Endothelial cell of umbilical vein (primary cell): ENCODE data around the gene RET. TPM values are rescaled to one million over a fixed set of nuclear protein-coding genes. Genes with fewer than 3 reads are reported as not detected.

ENCODE experiments used
- BruUV-seq: library from RNA; stranded (reverse); fragments of 400-500 nt; replicated peaks from 2 replicates; lab custom pipeline; 2021; lab: Mats Ljungman, UMichigan
- CTCF ChIA-PET: fragments of 300-600, 350-600 bp; sonication (Branson Sonifier 250); formaldehyde crosslinking; loops from one replicate; lab custom pipeline; 2021; ENCODE audit warnings: antibody characterized with exemption, inconsistent platforms; lab: Charles Lee
- POLR2A ChIA-PET: fragments of 300-600, 350-600 bp; sonication (Branson Sonifier 250); formaldehyde crosslinking; loops from one replicate; lab custom pipeline; 2021; ENCODE audit warnings: antibody characterized with exemption, inconsistent platforms; lab: Charles Lee
- DNase-seq: peaks from one replicate; pipeline ENCODE4 v3.0.0-alpha.2; 2011; ENCODE audit warnings: low read depth, low spot score
- FAIRE-seq: peaks from 2 replicates; lab custom pipeline; 2011; peaks lifted over from hg19 to GRCh38; lab: Jason Lieb, UNC
- H2AFZ ChIP-seq: 2 replicates; pipeline ENCODE4 v1.6.0; 2012; ENCODE audit warnings: low read depth, low read length, control low read depth, inconsistent platforms
- H3K27ac ChIP-seq: 2 replicates; pipeline ENCODE4 v1.5.1; 2011; ENCODE audit warnings: low read depth, mild to moderate bottlenecking, control low read depth, low read length, moderate library complexity; ENCODE audit not compliant: insufficient read depth
- H3K27me3 ChIP-seq, 2 experiments: 2 replicates each; pipeline versions ENCODE4 v1.6.0 to v1.6.1; 2011; ENCODE audit warnings: low read length in 2 of 2, mixed read lengths in 1 of 2; ENCODE audit not compliant: control insufficient read depth in 2 of 2, insufficient read depth in 2 of 2
- H3K36me3 ChIP-seq, 2 experiments: 2 replicates in 1 of 2; 3 replicates in 1 of 2; pipeline ENCODE4 v1.5.1; 2011; ENCODE audit warnings: low read length in 2 of 2, mild to moderate bottlenecking in 1 of 2, moderate library complexity in 1 of 2; ENCODE audit not compliant: control insufficient read depth in 2 of 2, insufficient read depth in 2 of 2; ENCODE audit errors: extremely low read depth in 1 of 2
- H3K4me1 ChIP-seq: 3 replicates; pipeline ENCODE4 v1.5.1; 2011; ENCODE audit warnings: mild to moderate bottlenecking, low read length; ENCODE audit not compliant: control insufficient read depth, insufficient read depth; ENCODE audit errors: extremely low read depth
- H3K4me2 ChIP-seq: 2 replicates; pipeline ENCODE4 v1.6.1; 2011; ENCODE audit warnings: low read length, control low read depth, mixed read lengths; ENCODE audit not compliant: insufficient read depth
- H3K4me3 ChIP-seq, 3 experiments: fragments of 200-600 bp in 1 of 3; sonication (generic), shearing (Covaris generic) in 1 of 3; replicated peaks in 1 of 3; 2 replicates each; pipeline ENCODE4 v1.5.1; 2011 to 2016; ENCODE audit warnings: control low read depth in 3 of 3, low read length in 3 of 3, mild to moderate bottlenecking in 2 of 3, inconsistent platforms in 1 of 3, low read depth in 1 of 3, moderate library complexity in 1 of 3; ENCODE audit not compliant: insufficient read depth in 1 of 3
- H3K79me2 ChIP-seq: 2 replicates; pipeline ENCODE4 v1.6.0; 2012; ENCODE audit warnings: low read length, inconsistent platforms; ENCODE audit not compliant: control insufficient read depth, insufficient read depth
- H3K9ac ChIP-seq: replicated peaks from 2 replicates; pipeline ENCODE3; 2011; ENCODE audit warnings: low read length, control low read depth; ENCODE audit not compliant: insufficient read depth; ENCODE audit errors: extremely low read depth
- H3K9me1 ChIP-seq: replicated peaks from 3 replicates; pipeline ENCODE4 v1.6.0; 2011; ENCODE audit warnings: mild to moderate bottlenecking, low read length; ENCODE audit not compliant: control insufficient read depth, insufficient read depth; ENCODE audit errors: extremely low read depth
- H3K9me3 ChIP-seq: replicated peaks from 2 replicates; pipeline ENCODE4 v1.5.1; 2012; ENCODE audit warnings: low read length, inconsistent platforms; ENCODE audit not compliant: control insufficient read depth, insufficient read depth
- H4K20me1 ChIP-seq: replicated peaks from 2 replicates; pipeline ENCODE3; 2011; ENCODE audit warnings: mild to moderate bottlenecking, low read length; ENCODE audit not compliant: control insufficient read depth, insufficient read depth; ENCODE audit errors: extremely low read depth
- EZH2 ChIP-seq: IDR thresholded peaks from 2 replicates; pipeline ENCODE4 v1.6.1; 2012; ENCODE audit warnings: borderline replicate concordance, low read depth, mild to moderate bottlenecking, moderate library complexity, low read length, inconsistent platforms; ENCODE audit not compliant: severe bottlenecking
- FOS ChIP-seq: IDR thresholded peaks from 2 replicates; pipeline ENCODE4 v1.6.1; 2011; ENCODE audit warnings: mild to moderate bottlenecking, low read length, moderate library complexity, borderline replicate concordance; ENCODE audit not compliant: insufficient read depth
- GATA2 ChIP-seq: IDR thresholded peaks from 2 replicates; pipeline ENCODE4 v1.7.0; 2011; ENCODE audit warnings: low read depth, mild to moderate bottlenecking, moderate library complexity, mixed read lengths, low read length; ENCODE audit not compliant: insufficient read length, insufficient read depth
- JUN ChIP-seq: IDR thresholded peaks from 2 replicates; pipeline ENCODE4 v1.6.1; 2011; ENCODE audit warnings: borderline replicate concordance, low read depth; ENCODE audit not compliant: insufficient read length, insufficient read depth
- MYC ChIP-seq: IDR thresholded peaks from one replicate; pipeline ENCODE4 v1.6.1; 2011; ENCODE audit warnings: mild to moderate bottlenecking, low read depth, low read length
- POLR2A ChIP-seq: IDR thresholded peaks from 2 replicates; pipeline ENCODE4 v1.6.1; 2012; ENCODE audit warnings: low read depth, mild to moderate bottlenecking, control low read depth, low read length
- POLR2AphosphoS5 ChIP-seq: IDR thresholded peaks from 2 replicates; pipeline ENCODE4 v1.6.1; 2012; ENCODE audit warnings: low read depth, mild to moderate bottlenecking, control low read depth, low read length, moderate library complexity; ENCODE audit not compliant: insufficient read depth
- dilution Hi-C: fragments of 300-500 bp; cut with MboI; formaldehyde crosslinking; loops from one replicate; pipeline ENCODE4 v1.15.0; 2019; ENCODE audit warnings: low sequenced_read_pairs; ENCODE audit not compliant: extremely low pct_ligation_motif_present
- intact Hi-C: fragments of 100-400 bp; cut with micrococcal nuclease; formaldehyde crosslinking; loops from one replicate; pipeline ENCODE4 v1.10.0; 2022
- polyA plus RNA-seq, 4 experiments: library from polyadenylated mRNA; depleted of rRNA in 3 of 4; stranded (reverse) in 3 of 4; unstranded in 1 of 4; fragments of >200 nt; gene quantifications; 2 replicates each; pipeline versions ENCODE4 v1.2.1 to v1.2.3, GENCODE V29; 2011 to 2012; ENCODE audit warnings: missing spikeins in 1 of 4
- total RNA-seq: library from RNA; stranded (reverse); gene quantifications from 2 replicates; pipeline ENCODE4 v1.2.3, GENCODE V29; 2021
- TF ChIP-seq, protein P1 (sequence below), 2 donors: IDR thresholded peaks; 1 replicate in 1 of 2; 2 replicates in 1 of 2; pipeline ENCODE4 v1.5.1; 2011; ENCODE audit warnings: low read length in 2 of 2, mild to moderate bottlenecking in 2 of 2, moderate library complexity in 2 of 2, control low read depth in 1 of 2, inconsistent platforms in 1 of 2, low read depth in 1 of 2; ENCODE audit not compliant: insufficient read depth in 1 of 2; ENCODE audit errors: extremely low read depth in 1 of 2
- TF ChIP-seq, protein P2 (sequence below): IDR thresholded peaks from 2 replicates; pipeline ENCODE4 v1.6.1; 2011; ENCODE audit not compliant: insufficient read depth, insufficient read length

Gene RET
- total and polyA plus RNA-seq, 2 donors (not counting 3 experiments of a cell fraction or from before 2014, with no cell fraction given), result 0.04 to 0.22 TPM

DNA sequence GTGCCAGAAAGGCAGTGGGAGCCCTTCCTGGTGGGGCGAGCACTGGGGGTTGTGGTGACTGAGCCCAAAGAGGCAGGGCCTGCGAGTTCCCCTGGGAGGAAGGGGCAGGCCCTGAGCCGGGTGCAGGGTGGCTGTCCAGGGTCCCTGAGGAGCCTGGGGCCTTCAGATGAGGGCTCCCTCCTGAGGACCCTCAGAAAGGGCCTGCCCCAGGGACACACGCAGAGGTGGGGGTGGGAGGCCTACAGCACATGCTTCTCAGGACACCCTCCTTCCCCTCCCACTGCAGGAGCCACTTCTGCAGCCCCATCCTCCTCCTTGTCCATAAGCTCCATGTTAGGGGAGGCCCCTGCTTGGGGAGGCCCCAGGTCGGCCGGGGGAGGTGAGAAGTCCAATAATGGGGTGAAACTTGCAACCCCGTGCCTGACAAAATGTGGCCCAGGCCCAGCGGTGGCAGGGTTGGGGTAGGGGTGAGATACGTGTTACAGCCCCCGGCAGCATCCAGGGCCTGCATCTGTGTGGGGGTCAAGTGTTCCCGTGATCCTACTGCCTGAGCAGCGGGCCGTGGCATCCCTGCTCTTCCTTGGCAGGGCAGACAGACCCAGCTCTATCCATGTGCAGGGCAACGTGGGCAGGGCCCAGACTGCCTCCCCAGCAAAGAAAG, 31.8 kb upstream of the RET start:
- BruUV-seq, result no TSS peak
- no peak for FAIRE-seq
- dilution Hi-C loops, result no loop called here

More for the DNA sequence above, 31.8 kb upstream of the RET start:
- TF ChIP-seq POLR2AphosphoS5 (no peak), MYC (no peak), EZH2 (no peak), POLR2A (no peak), GATA2 (no peak), FOS (no peak), JUN (no peak)
- TF ChIP-seq, protein P1, sequence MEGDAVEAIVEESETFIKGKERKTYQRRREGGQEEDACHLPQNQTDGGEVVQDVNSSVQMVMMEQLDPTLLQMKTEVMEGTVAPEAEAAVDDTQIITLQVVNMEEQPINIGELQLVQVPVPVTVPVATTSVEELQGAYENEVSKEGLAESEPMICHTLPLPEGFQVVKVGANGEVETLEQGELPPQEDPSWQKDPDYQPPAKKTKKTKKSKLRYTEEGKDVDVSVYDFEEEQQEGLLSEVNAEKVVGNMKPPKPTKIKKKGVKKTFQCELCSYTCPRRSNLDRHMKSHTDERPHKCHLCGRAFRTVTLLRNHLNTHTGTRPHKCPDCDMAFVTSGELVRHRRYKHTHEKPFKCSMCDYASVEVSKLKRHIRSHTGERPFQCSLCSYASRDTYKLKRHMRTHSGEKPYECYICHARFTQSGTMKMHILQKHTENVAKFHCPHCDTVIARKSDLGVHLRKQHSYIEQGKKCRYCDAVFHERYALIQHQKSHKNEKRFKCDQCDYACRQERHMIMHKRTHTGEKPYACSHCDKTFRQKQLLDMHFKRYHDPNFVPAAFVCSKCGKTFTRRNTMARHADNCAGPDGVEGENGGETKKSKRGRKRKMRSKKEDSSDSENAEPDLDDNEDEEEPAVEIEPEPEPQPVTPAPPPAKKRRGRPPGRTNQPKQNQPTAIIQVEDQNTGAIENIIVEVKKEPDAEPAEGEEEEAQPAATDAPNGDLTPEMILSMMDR (IDR thresholded peaks at IDR 0.05; ENCODE audit: extremely low read depth in 1 of 2, insufficient read depth in 1 of 2, low read depth in 1 of 2, low read length in 2 of 2), result no peak
- TF ChIP-seq, protein P2, sequence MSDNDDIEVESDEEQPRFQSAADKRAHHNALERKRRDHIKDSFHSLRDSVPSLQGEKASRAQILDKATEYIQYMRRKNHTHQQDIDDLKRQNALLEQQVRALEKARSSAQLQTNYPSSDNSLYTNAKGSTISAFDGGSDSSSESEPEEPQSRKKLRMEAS, result no peak
- Histone ChIP-seq H4K20me1 (no peaks in the 10 kb centered on the region), H3K4me1 (no peaks in the 10 kb centered on the region), H3K9me3 (no peaks in the 10 kb centered on the region), H3K9ac (no peak overlapping the region), H3K4me3 (no peak overlapping the region), H3K9me1 (no peaks in the 10 kb centered on the region), H3K27ac (no peak overlapping the region), H3K4me2 (no peak overlapping the region), H3K27me3 (no peaks in the 10 kb centered on the region), H3K79me2 (no peaks in the 10 kb centered on the region), H3K36me3 (no peaks in the 10 kb centered on the region), H2AFZ (no peak overlapping the region)
- ChIA-PET CTCF (no interaction called here), POLR2A (no interaction called here)
- intact Hi-C loops, result no loop called here
- DNase-seq, result no peak
